HepG2 (cell line): Measurements from ENCODE around the gene JSRP1. TPM values are rescaled to one million over a fixed set of nuclear protein-coding genes. Genes with fewer than 3 reads are reported as not detected.

Experiments
- RCOR2 ChIP-seq: IDR thresholded peaks from 2 replicates; pipeline ENCODE4 v1.6.1; 2016; ENCODE audit warnings: missing biosample characterization, missing genetic modification reagents
- ZFP82 ChIP-seq: sonication (generic); formaldehyde crosslinking; IDR thresholded peaks from 2 replicates; pipeline ENCODE4 v1.5.1; 2020; ENCODE audit warnings: mild to moderate bottlenecking, missing genetic modification reagents, borderline replicate concordance
- ZNF430 ChIP-seq: sonication (generic); formaldehyde crosslinking; IDR thresholded peaks from 2 replicates; pipeline ENCODE4 v1.9.0; 2021; ENCODE audit warnings: mild to moderate bottlenecking, missing genetic modification reagents
- polyA plus RNA-seq, 8 experiments: library from polyadenylated mRNA; depleted of rRNA in 3 of 8; stranded (reverse) in 7 of 8; unstranded in 1 of 8; fragments of >200 nt; fragmentation: Illumina TruSeq in 4 of 8; extraction: Trizol in 4 of 8; gene quantifications; 2 replicates each; pipeline versions ENCODE4 v1.2.1 to v1.2.3, GENCODE V29; 2011 to 2016; ENCODE audit warnings: low read depth in 4 of 8, missing spikeins in 1 of 8, mixed read lengths in 1 of 8; ENCODE audit not compliant: insufficient read depth in 1 of 8
- total RNA-seq, 5 experiments: library from RNA; depleted of rRNA; stranded (reverse); fragments of >200 nt; fragmentation: Illumina TruSeq; extraction: Trizol; gene quantifications; 2 replicates each; pipeline ENCODE4 v1.2.3, GENCODE V29; 2016; ENCODE audit warnings: low read depth in 1 of 5
- TF ChIP-seq, protein P1 (sequence below): sonication (generic); formaldehyde crosslinking; IDR thresholded peaks from 2 replicates; pipeline ENCODE4 v1.4.0; 2020; ENCODE audit warnings: mild to moderate bottlenecking, missing genetic modification reagents, borderline replicate concordance
- TF ChIP-seq, protein P2 (sequence below): sonication (generic); formaldehyde crosslinking; IDR thresholded peaks from 2 replicates; pipeline ENCODE4 v1.4.0; 2020; ENCODE audit warnings: mild to moderate bottlenecking, low read depth, missing genetic modification reagents
- TF ChIP-seq, protein P3 (sequence below): sonication (generic); formaldehyde crosslinking; IDR thresholded peaks from 2 replicates; pipeline ENCODE4 v1.5.1; 2020; ENCODE audit warnings: missing genetic modification reagents, mild to moderate bottlenecking, borderline replicate concordance
- TF ChIP-seq, protein P4 (sequence below): sonication (generic); formaldehyde crosslinking; IDR thresholded peaks from 2 replicates; pipeline ENCODE4 v1.8.1; 2023; ENCODE audit warnings: mild to moderate bottlenecking, inconsistent platforms, moderate library complexity, missing genetic modification reagents, borderline replicate concordance
- TF ChIP-seq, protein P5 (sequence below), 2 experiments: sonication (generic) in 1 of 2; formaldehyde crosslinking in 1 of 2; IDR thresholded peaks; 2 replicates each; pipeline versions ENCODE4 v1.6.1 to v1.9.0; 2014 to 2022; ENCODE audit warnings: antibody characterized with exemption in 1 of 2, borderline replicate concordance in 1 of 2, inconsistent platforms in 1 of 2, low read depth in 1 of 2, missing genetic modification reagents in 1 of 2

JSRP1 gene
- total and polyA plus RNA-seq, 2 of the 13 experiments (the other 11 are each of a cell fraction or from before 2014, with no cell fraction given): 0.16 to 0.38 TPM

DNA sequence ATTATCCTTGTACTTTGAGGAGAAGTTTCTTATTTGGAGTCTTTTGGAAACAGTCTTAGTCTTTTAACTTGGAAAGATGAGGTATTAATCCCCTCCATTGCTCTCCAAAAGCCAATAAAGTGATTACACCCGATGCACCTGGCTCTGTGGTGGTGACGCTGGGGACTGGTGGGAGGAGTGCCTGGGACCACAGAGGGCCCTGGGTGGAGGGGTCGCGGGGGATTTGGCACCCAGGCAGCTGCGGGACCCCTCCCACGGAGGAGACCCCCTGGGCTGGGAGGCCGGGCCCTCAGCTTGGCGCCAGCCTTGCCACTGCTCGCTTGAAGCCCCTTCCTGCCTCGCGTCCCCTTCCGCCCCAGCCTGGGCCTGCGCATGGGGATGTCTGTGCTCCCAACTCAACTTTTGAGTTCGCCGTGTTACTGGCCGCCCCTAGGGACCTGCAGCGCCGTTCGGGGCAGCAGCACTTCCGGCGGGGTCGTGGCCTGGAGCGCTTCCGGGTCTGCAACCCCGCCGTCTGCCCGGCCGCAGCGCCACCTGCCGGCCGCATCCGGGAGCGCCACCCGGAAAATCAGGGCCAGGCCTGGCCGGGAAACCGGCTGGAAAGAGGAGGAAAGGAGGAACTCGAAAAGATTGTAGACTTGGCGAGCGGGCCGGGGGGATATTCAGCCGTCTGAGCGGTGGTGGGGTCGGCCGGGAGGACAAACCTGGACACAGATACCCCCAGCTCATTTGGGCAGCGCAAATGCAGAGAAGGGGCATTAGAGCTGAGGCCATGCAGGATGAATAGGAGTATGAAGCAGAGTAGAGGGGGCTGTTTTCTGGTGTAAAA lies 17.4 kb upstream of the JSRP1 start (continued):
- TF ChIP-seq, protein P1, sequence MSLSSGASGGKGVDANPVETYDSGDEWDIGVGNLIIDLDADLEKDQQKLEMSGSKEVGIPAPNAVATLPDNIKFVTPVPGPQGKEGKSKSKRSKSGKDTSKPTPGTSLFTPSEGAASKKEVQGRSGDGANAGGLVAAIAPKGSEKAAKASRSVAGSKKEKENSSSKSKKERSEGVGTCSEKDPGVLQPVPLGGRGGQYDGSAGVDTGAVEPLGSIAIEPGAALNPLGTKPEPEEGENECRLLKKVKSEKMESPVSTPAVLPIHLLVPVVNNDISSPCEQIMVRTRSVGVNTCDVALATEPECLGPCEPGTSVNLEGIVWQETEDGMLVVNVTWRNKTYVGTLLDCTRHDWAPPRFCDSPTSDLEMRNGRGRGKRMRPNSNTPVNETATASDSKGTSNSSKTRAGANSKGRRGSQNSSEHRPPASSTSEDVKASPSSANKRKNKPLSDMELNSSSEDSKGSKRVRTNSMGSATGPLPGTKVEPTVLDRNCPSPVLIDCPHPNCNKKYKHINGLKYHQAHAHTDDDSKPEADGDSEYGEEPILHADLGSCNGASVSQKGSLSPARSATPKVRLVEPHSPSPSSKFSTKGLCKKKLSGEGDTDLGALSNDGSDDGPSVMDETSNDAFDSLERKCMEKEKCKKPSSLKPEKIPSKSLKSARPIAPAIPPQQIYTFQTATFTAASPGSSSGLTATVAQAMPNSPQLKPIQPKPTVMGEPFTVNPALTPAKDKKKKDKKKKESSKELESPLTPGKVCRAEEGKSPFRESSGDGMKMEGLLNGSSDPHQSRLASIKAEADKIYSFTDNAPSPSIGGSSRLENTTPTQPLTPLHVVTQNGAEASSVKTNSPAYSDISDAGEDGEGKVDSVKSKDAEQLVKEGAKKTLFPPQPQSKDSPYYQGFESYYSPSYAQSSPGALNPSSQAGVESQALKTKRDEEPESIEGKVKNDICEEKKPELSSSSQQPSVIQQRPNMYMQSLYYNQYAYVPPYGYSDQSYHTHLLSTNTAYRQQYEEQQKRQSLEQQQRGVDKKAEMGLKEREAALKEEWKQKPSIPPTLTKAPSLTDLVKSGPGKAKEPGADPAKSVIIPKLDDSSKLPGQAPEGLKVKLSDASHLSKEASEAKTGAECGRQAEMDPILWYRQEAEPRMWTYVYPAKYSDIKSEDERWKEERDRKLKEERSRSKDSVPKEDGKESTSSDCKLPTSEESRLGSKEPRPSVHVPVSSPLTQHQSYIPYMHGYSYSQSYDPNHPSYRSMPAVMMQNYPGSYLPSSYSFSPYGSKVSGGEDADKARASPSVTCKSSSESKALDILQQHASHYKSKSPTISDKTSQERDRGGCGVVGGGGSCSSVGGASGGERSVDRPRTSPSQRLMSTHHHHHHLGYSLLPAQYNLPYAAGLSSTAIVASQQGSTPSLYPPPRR (CRISPR knock-in tag): peak; percentile 44; the same call in 1 of the 2 replicates
- TF ChIP-seq RCOR2 (CRISPR knock-in tag) (no peak), ZFP82 (CRISPR knock-in tag) (0 out of 2 replicates have a peak, but pooled peaks have one; percentile 45), ZNF430 (CRISPR knock-in tag) (0 out of 2 replicates have a peak, but pooled peaks have one; percentile 62)
- TF ChIP-seq, protein P2, sequence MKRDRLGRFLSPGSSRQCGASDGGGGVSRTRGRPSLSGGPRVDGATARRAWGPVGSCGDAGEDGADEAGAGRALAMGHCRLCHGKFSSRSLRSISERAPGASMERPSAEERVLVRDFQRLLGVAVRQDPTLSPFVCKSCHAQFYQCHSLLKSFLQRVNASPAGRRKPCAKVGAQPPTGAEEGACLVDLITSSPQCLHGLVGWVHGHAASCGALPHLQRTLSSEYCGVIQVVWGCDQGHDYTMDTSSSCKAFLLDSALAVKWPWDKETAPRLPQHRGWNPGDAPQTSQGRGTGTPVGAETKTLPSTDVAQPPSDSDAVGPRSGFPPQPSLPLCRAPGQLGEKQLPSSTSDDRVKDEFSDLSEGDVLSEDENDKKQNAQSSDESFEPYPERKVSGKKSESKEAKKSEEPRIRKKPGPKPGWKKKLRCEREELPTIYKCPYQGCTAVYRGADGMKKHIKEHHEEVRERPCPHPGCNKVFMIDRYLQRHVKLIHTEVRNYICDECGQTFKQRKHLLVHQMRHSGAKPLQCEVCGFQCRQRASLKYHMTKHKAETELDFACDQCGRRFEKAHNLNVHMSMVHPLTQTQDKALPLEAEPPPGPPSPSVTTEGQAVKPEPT (CRISPR knock-in tag): 0 out of 2 replicates have a peak, but pooled peaks have one; percentile 79
- TF ChIP-seq, protein P3, sequence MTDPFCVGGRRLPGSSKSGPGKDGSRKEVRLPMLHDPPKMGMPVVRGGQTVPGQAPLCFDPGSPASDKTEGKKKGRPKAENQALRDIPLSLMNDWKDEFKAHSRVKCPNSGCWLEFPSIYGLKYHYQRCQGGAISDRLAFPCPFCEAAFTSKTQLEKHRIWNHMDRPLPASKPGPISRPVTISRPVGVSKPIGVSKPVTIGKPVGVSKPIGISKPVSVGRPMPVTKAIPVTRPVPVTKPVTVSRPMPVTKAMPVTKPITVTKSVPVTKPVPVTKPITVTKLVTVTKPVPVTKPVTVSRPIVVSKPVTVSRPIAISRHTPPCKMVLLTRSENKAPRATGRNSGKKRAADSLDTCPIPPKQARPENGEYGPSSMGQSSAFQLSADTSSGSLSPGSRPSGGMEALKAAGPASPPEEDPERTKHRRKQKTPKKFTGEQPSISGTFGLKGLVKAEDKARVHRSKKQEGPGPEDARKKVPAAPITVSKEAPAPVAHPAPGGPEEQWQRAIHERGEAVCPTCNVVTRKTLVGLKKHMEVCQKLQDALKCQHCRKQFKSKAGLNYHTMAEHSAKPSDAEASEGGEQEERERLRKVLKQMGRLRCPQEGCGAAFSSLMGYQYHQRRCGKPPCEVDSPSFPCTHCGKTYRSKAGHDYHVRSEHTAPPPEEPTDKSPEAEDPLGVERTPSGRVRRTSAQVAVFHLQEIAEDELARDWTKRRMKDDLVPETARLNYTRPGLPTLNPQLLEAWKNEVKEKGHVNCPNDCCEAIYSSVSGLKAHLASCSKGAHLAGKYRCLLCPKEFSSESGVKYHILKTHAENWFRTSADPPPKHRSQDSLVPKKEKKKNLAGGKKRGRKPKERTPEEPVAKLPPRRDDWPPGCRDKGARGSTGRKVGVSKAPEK: no peak
- TF ChIP-seq, protein P4, sequence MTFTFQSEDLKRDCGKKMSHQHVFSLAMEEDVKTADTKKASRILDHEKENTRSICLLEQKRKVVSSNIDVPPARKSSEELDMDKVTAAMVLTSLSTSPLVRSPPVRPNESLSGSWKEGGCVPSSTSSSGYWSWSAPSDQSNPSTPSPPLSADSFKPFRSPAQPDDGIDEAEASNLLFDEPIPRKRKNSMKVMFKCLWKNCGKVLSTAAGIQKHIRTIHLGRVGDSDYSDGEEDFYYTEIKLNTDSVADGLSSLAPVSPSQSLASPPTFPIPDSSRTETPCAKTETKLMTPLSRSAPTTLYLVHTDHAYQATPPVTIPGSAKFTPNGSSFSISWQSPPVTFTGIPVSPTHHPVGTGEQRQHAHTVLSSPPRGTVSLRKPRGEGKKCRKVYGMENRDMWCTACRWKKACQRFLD: no peak
- TF ChIP-seq, protein P5, sequence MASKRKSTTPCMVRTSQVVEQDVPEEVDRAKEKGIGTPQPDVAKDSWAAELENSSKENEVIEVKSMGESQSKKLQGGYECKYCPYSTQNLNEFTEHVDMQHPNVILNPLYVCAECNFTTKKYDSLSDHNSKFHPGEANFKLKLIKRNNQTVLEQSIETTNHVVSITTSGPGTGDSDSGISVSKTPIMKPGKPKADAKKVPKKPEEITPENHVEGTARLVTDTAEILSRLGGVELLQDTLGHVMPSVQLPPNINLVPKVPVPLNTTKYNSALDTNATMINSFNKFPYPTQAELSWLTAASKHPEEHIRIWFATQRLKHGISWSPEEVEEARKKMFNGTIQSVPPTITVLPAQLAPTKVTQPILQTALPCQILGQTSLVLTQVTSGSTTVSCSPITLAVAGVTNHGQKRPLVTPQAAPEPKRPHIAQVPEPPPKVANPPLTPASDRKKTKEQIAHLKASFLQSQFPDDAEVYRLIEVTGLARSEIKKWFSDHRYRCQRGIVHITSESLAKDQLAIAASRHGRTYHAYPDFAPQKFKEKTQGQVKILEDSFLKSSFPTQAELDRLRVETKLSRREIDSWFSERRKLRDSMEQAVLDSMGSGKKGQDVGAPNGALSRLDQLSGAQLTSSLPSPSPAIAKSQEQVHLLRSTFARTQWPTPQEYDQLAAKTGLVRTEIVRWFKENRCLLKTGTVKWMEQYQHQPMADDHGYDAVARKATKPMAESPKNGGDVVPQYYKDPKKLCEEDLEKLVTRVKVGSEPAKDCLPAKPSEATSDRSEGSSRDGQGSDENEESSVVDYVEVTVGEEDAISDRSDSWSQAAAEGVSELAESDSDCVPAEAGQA (IDR thresholded peaks at IDR 0.05; ENCODE audit: low read depth): 0 out of 2 replicates have a peak, but pooled peaks have one; percentile 65
- TF ChIP-seq, protein P5 (CRISPR knock-in tag; IDR thresholded peaks at IDR 0.05; ENCODE audit: borderline replicate concordance): no peak
